K562 (cell line): ENCODE measurements around the gene PRR35. TPM values are rescaled to one million over a fixed set of nuclear protein-coding genes. Genes with fewer than 3 reads are reported as not detected.

Source experiments
- ATAC-seq: fragments of 200-7000 bp; cut with Tn5 transposase; 3 replicates; pipeline ENCODE4 v1.9.1; 2020; ENCODE audit warnings: moderate library complexity
- BruUV-seq: library from RNA; stranded (reverse); fragments of 400-500 nt; replicated peaks from 2 replicates; lab custom pipeline; 2021; lab: Mats Ljungman, UMichigan
- CTCF ChIA-PET: fragments of 300-600 bp; formaldehyde crosslinking; extraction: SDS; loops from one replicate; lab custom pipeline; 2021; ENCODE audit warnings: low intra/inter-chr PET ratio; lab: Yijun Ruan, JAX
- POLR2A ChIA-PET: fragments of 300-600, 350-650 bp; sonication (Branson Sonifier 250); formaldehyde crosslinking; extraction: SDS; loops from one replicate; lab custom pipeline; 2021; ENCODE audit warnings: antibody characterized with exemption, inconsistent platforms; lab: Yijun Ruan, JAX
- DNase-seq, 4 experiments: peaks; one replicate each; pipeline versions ENCODE4 v3.0.0 to v3.0.0-alpha.2; 2011 to 2018; ENCODE audit warnings: low spot score in 3 of 4, mixed read lengths in 3 of 4; ENCODE audit errors: extremely low read depth in 1 of 4
- FAIRE-seq: peaks from 2 replicates; lab custom pipeline; 2011; peaks lifted over from hg19 to GRCh38; lab: Jason Lieb, UNC
- H2AFZ ChIP-seq: 2 replicates; pipeline ENCODE4 v1.6.0; 2011; ENCODE audit warnings: low read depth, low read length, control low read depth, inconsistent platforms
- H3K27ac ChIP-seq: fragments of 200-600 bp; 3 replicates; pipeline ENCODE4 v1.8.0; 2011; ENCODE audit warnings: low read depth, mild to moderate bottlenecking, control low read depth, inconsistent platforms, low read length, moderate library complexity, mixed read lengths; ENCODE audit errors: extremely low read depth
- H3K27me3 ChIP-seq, 2 experiments: fragments of 300-600 bp in 1 of 2; 2 replicates in 1 of 2; 3 replicates in 1 of 2; pipeline versions ENCODE4 v1.6.0 to v1.8.0; 2011; ENCODE audit warnings: inconsistent platforms in 2 of 2, low read length in 2 of 2, mild to moderate bottlenecking in 1 of 2, mixed read lengths in 1 of 2, moderate library complexity in 1 of 2; ENCODE audit not compliant: control insufficient read depth in 2 of 2, insufficient read depth in 2 of 2
- H3K36me3 ChIP-seq: fragments of 300-600 bp; 3 replicates; pipeline ENCODE4 v1.8.0; 2011; ENCODE audit warnings: mild to moderate bottlenecking, low read length, inconsistent platforms; ENCODE audit not compliant: control insufficient read depth, insufficient read depth
- H3K4me1 ChIP-seq, 2 experiments: fragments of 200-600 bp in 1 of 2; replicated peaks in 1 of 2; 2 replicates in 1 of 2; 3 replicates in 1 of 2; pipeline versions ENCODE4 v1.5.1 to v1.8.0; 2011; ENCODE audit warnings: inconsistent platforms in 2 of 2, low read length in 2 of 2, mild to moderate bottlenecking in 1 of 2, mixed read lengths in 1 of 2, moderate library complexity in 1 of 2; ENCODE audit not compliant: control insufficient read depth in 2 of 2, insufficient read depth in 2 of 2
- H3K4me2 ChIP-seq: 2 replicates; pipeline ENCODE4 v1.6.1; 2011; ENCODE audit warnings: low read length, control low read depth, inconsistent platforms, mixed read lengths; ENCODE audit not compliant: insufficient read depth
- H3K4me3 ChIP-seq: fragments of 200-600 bp; sonication (generic), shearing (Covaris generic); 2 replicates; pipeline ENCODE4 v1.5.1; 2016; ENCODE audit warnings: control low read depth, inconsistent platforms
- H3K79me2 ChIP-seq: fragments of 200-600 bp; 3 replicates; pipeline ENCODE4 v1.8.0; 2011; ENCODE audit warnings: low read length, inconsistent platforms; ENCODE audit not compliant: control insufficient read depth, insufficient read depth
- H3K9ac ChIP-seq, 2 experiments: 2 replicates each; pipeline versions ENCODE4 v1.6.0 to v1.6.1; 2011; ENCODE audit warnings: low read depth in 2 of 2, low read length in 2 of 2, control low read depth in 1 of 2, inconsistent platforms in 1 of 2, mild to moderate bottlenecking in 1 of 2, mixed read lengths in 1 of 2; ENCODE audit not compliant: insufficient read depth in 1 of 2
- H3K9me1 ChIP-seq: one replicate; pipeline ENCODE4 v1.6.0; 2011; ENCODE audit warnings: inconsistent platforms, mild to moderate bottlenecking, low read length, moderate library complexity; ENCODE audit not compliant: control insufficient read depth, insufficient read depth
- H3K9me3 ChIP-seq: replicated peaks from 2 replicates; pipeline ENCODE4 v1.5.1; 2011; ENCODE audit warnings: low read depth, low read length, inconsistent platforms; ENCODE audit not compliant: control insufficient read depth, insufficient read depth
- H4K20me1 ChIP-seq: replicated peaks from 2 replicates; pipeline ENCODE4 v1.6.1; 2011; ENCODE audit warnings: low read length, inconsistent platforms, mixed read lengths; ENCODE audit not compliant: control insufficient read depth, insufficient read depth
- FOXJ2 ChIP-seq: fragments of 200-800 bp; sonication (Bioruptor generic); IDR thresholded peaks from 2 replicates; pipeline ENCODE4 v1.6.1; 2016; ENCODE audit warnings: missing genetic modification characterization, missing compliant biosample characterization
- IRF2 ChIP-seq: sonication (generic); formaldehyde crosslinking; IDR thresholded peaks from 2 replicates; pipeline ENCODE4 v1.8.1; 2022; ENCODE audit warnings: mild to moderate bottlenecking, missing genetic modification reagents
- KLF13 ChIP-seq: fragments of 450-650 bp; IDR thresholded peaks from 2 replicates; pipeline ENCODE4 v1.6.1; 2016; ENCODE audit warnings: missing genetic modification characterization, low read depth, mild to moderate bottlenecking, missing compliant biosample characterization, moderate library complexity, borderline replicate concordance
- LARP7 ChIP-seq: fragments of 450-650 bp; IDR thresholded peaks from 2 replicates; pipeline ENCODE4 v1.6.1; 2016
- MCM3 ChIP-seq: fragments of 450-650 bp; IDR thresholded peaks from 2 replicates; pipeline ENCODE4 v1.6.1; 2016
- MTA1 ChIP-seq: fragments of 450-650 bp; IDR thresholded peaks from 2 replicates; pipeline ENCODE4 v1.6.1; 2017; ENCODE audit warnings: borderline replicate concordance
- POLR2G ChIP-seq: fragments of 200-400 bp; formaldehyde crosslinking; IDR thresholded peaks from 2 replicates; pipeline ENCODE4 v1.6.1; 2017; ENCODE audit warnings: low read depth, mild to moderate bottlenecking, antibody characterized with exemption, low read length, moderate library complexity
- SMAD2 ChIP-seq: fragments of 150-350 bp; IDR thresholded peaks from 2 replicates; pipeline ENCODE4 v1.6.1; 2014; ENCODE audit warnings: low read depth, mild to moderate bottlenecking, low read length
- SP1 ChIP-seq: sonication (generic); formaldehyde crosslinking; IDR thresholded peaks from 2 replicates; pipeline ENCODE4 v1.8.1; 2022; ENCODE audit warnings: mild to moderate bottlenecking, missing genetic modification reagents
- STAT6 ChIP-seq: sonication (generic); formaldehyde crosslinking; IDR thresholded peaks from 2 replicates; pipeline ENCODE4 v1.8.1; 2023; ENCODE audit warnings: mild to moderate bottlenecking, missing genetic modification reagents
- TOE1 ChIP-seq, 2 experiments: fragments of 450-650 bp in 1 of 2; sonication (generic) in 1 of 2; formaldehyde crosslinking in 1 of 2; IDR thresholded peaks; 2 replicates each; pipeline versions ENCODE4 v1.7.1 to v1.8.0; 2016 to 2022; ENCODE audit warnings: borderline replicate concordance in 2 of 2, mild to moderate bottlenecking in 2 of 2, antibody characterized with exemption in 1 of 2, inconsistent platforms in 1 of 2, low read depth in 1 of 2, missing genetic modification reagents in 1 of 2, moderate library complexity in 1 of 2
- ZBTB33 ChIP-seq: sonication (generic); formaldehyde crosslinking; IDR thresholded peaks from 2 replicates; pipeline ENCODE4 v1.8.1; 2023; ENCODE audit warnings: mild to moderate bottlenecking, missing genetic modification reagents
- WGBS: fragments of 100-300 bp; shearing (Covaris generic); methylation state at CpG from one replicate; pipeline ENCODE4 v1.1.6; 2016; ENCODE audit warnings: low coverage, mixed read lengths; ENCODE audit not compliant: insufficient coverage; ENCODE audit errors: missing lambda C conversion rate; 5-methylcytosine and 5-hydroxymethylcytosine counted together
- in situ Hi-C: fragments of 300-500 bp; cut with MboI; formaldehyde crosslinking; loops from 4 replicates; pipeline ENCODE4 v1.15.0; 2018; ENCODE audit warnings: inconsistent platforms, mixed read lengths
- intact Hi-C: fragments of 100-400 bp; cut with micrococcal nuclease; formaldehyde crosslinking; loops from 2 replicates; pipeline ENCODE4 v1.14.2; 2022
- polyA plus RNA-seq, 8 experiments: library from polyadenylated mRNA; depleted of rRNA in 4 of 8; stranded (reverse) in 5 of 8; unstranded in 3 of 8; fragments of >200 nt; fragmentation: Nextera tagmentation in 2 of 8; fragmentation: Illumina TruSeq in 1 of 8; extraction: Ambion mirVana in 2 of 8; extraction: Trizol in 1 of 8; gene quantifications; 2 replicates each; pipeline versions ENCODE4 v1.2.1 to v1.2.3, GENCODE V29; 2011 to 2014; ENCODE audit warnings: inconsistent platforms in 1 of 8, missing spikeins in 1 of 8
- total RNA-seq, 7 experiments: library from RNA; depleted of rRNA in 6 of 7; stranded (reverse); fragments of >200 nt in 6 of 7; fragmentation: Illumina TruSeq in 2 of 7; extraction: Trizol in 2 of 7; gene quantifications; 2 replicates each; pipeline versions ENCODE4 v1.2.1 to v1.2.3, GENCODE V29; 2011 to 2021; ENCODE audit warnings: low replicate concordance in 1 of 7

PRR35 gene
- total and polyA plus RNA-seq, 9 of the 15 experiments (the other 6 are each of a cell fraction or from before 2014, with no cell fraction given): 0.17 to 0.45 (median 0.21) TPM; not detected in 5

- intact Hi-C loops: no loop called here
- FAIRE-seq (no peak), DNase-seq (no peak), ATAC-seq (no peak)
- no peaks in the 10 kb centered on the region for H3K27me3 ChIP-seq
- peaks cover 13% of the 10 kb centered on the region; the same call in 2 of the 3 replicates for H3K36me3 ChIP-seq
- no peaks in the 10 kb centered on the region for H3K9me1 ChIP-seq
- no peaks in the 10 kb centered on the region for H3K9me3 ChIP-seq
- 0 out of 2 replicates have a peak, but pooled peaks have one; percentile 21 for TF ChIP-seq SP1
- peak; percentile 39; the same call in 1 of the 2 replicates for TF ChIP-seq POLR2G
- TF ChIP-seq STAT6: no peak
- no peak for TF ChIP-seq MTA1
- no peak for TF ChIP-seq SMAD2
- no peak for TF ChIP-seq TOE1 (IDR thresholded peaks at IDR 0.05; ENCODE audit: borderline replicate concordance)
- TF ChIP-seq TOE1 (CRISPR knock-in tag; IDR thresholded peaks at IDR 0.05; ENCODE audit: borderline replicate concordance, low read depth): no peak
- TF ChIP-seq FOXJ2 (tag): no peak
- no peak for TF ChIP-seq KLF13 (tag)
- no peak for TF ChIP-seq IRF2 (CRISPR knock-in tag)
- peak; percentile 71 for TF ChIP-seq ZBTB33 (CRISPR knock-in tag)
- TF ChIP-seq MCM3: no peak
- TF ChIP-seq LARP7: no peak
- CTCF ChIA-PET: no interaction called here
- peak overlapping the region in 1 of 2 experiments; percentile 58; a peak in 2 of 4 replicates for H3K9ac ChIP-seq
- POLR2A ChIA-PET: interaction anchor here (1.4 to 3.0 kb wide), 3 partner anchors 15 to 21 kb away, joined by 4 to 9 read pairs (median 4); no protein-coding TSS in a partner anchor
- in situ Hi-C loops: no loop called here
- H3K4me1 ChIP-seq: peaks cover 2 to 68% of the 10 kb centered on the region in 2 experiments; a peak in 4 of 5 replicates
- 88% methylated on average over 28 of the region's 35 CpGs for WGBS
- no peaks in the 10 kb centered on the region; the same call in 1 of the 2 replicates for H4K20me1 ChIP-seq
- no peak overlapping the region for H3K27ac ChIP-seq
- H3K79me2 ChIP-seq: peaks cover 3% of the 10 kb centered on the region; the same call in 1 of the 3 replicates
- H3K4me2 ChIP-seq: no peak overlapping the region
- no TSS peak for BruUV-seq
- H3K4me3 ChIP-seq: no peak overlapping the region
- no peak overlapping the region for H2AFZ ChIP-seq
Observed at GRCh38 chr16:519841-520687, 40.1 kb upstream of the PRR35 start.
